ENCODE results near the gene TMC3.

TMC3 gene

DNA sequence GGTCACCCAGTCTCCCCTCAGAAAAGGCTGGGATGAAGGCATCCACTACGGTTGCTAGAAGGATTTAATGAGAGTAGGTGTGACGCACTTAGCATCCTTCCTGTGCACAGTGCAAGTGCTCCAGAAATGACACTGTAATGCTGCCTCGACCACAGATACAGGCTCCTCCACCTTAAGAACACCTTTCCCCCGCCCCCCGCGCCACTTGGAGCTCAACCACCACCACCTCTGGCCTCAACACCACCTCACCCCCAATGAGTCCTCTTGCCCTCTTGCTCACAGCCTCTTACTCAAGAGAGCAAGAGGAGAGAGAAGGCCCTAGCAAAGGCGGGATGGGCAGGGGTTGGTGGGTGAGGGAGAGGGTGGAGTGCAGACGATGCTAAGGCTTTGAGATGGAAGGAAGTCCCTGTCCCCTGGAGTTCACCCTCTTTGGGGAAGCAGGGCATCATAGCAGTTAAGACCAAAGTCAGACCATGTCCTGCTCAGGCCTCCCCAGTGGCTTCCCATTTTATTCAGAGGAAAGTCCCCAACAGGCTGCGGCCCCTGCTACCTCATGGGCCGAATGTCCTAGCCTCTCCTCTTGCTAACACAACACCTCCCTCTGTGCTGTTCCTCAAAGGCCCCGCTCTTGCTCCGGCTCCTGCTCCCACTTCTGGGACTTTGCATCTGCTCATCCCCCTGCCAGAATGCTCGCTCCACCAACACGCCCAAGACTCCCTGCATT, 58.4 kb downstream of the TMC3 start:
- H3K4me3 ChIP-seq (ENCODE audit: low read length): no peak overlapping the region
- no peaks in the 10 kb centered on the region for H3K9me3 ChIP-seq (ENCODE audit: insufficient read depth, low read depth, low read length)
- H3K36me3 ChIP-seq (ENCODE audit: insufficient read depth, low read depth, low read length): peaks cover 38% of the 10 kb centered on the region; the same call in 1 of the 2 replicates
- H3K4me1 ChIP-seq (ENCODE audit: insufficient read depth, low read length): no peaks in the 10 kb centered on the region
- H3K27ac ChIP-seq (ENCODE audit: low read length): no peak overlapping the region
- no peaks in the 10 kb centered on the region for H3K27me3 ChIP-seq (ENCODE audit: insufficient read depth, low read length)
- H3K9ac ChIP-seq (ENCODE audit: low read depth, low read length): no peak overlapping the region

- H3K4me1 ChIP-seq (ENCODE audit: insufficient read depth, low read length): no peaks in the 10 kb centered on the region
- H3K36me3 ChIP-seq (ENCODE audit: insufficient read depth, low read depth, low read length): peaks cover 33% of the 10 kb centered on the region; the same call in 1 of the 2 replicates
- no peak overlapping the region for H3K27ac ChIP-seq (ENCODE audit: low read length)
Observed at GRCh38 chr15:81314378-81314777, 59.6 kb downstream of the TMC3 start.

GRCh38 chr15:81313686-81314085, 60.3 kb downstream of the TMC3 start:
- H3K9me3 ChIP-seq (ENCODE audit: insufficient read depth, low read depth, low read length): no peaks in the 10 kb centered on the region
- H3K27ac ChIP-seq (ENCODE audit: low read length): no peak overlapping the region
- peaks cover 33% of the 10 kb centered on the region; the same call in 1 of the 2 replicates for H3K36me3 ChIP-seq (ENCODE audit: insufficient read depth, low read depth, low read length)
- no peak overlapping the region for H3K4me3 ChIP-seq (ENCODE audit: low read length)
- H3K9ac ChIP-seq (ENCODE audit: low read depth, low read length): no peak overlapping the region
- H3K4me1 ChIP-seq (ENCODE audit: insufficient read depth, low read length): no peaks in the 10 kb centered on the region
- no peaks in the 10 kb centered on the region for H3K27me3 ChIP-seq (ENCODE audit: insufficient read depth, low read length)

More at GRCh38 chr15:81314378-81314777, 59.6 kb downstream of the TMC3 start:
- Histone ChIP-seq H3K9ac (ENCODE audit: low read depth, low read length) (no peak overlapping the region), H3K9me3 (ENCODE audit: insufficient read depth, low read depth, low read length) (no peaks in the 10 kb centered on the region), H3K4me3 (ENCODE audit: low read length) (no peak overlapping the region), H3K27me3 (ENCODE audit: insufficient read depth, low read length) (no peaks in the 10 kb centered on the region)

GRCh38 chr15:81312790-81313543, 61.0 kb downstream of the TMC3 start:
- Histone ChIP-seq H3K9me3 (ENCODE audit: insufficient read depth, low read depth, low read length) (no peaks in the 10 kb centered on the region), H3K27ac (ENCODE audit: low read length) (no peak overlapping the region), H3K27me3 (ENCODE audit: insufficient read depth, low read length) (no peaks in the 10 kb centered on the region), H3K4me3 (ENCODE audit: low read length) (no peak overlapping the region), H3K36me3 (ENCODE audit: insufficient read depth, low read depth, low read length) (peaks cover 33% of the 10 kb centered on the region; the same call in 1 of the 2 replicates), H3K9ac (ENCODE audit: low read depth, low read length) (no peak overlapping the region), H3K4me1 (ENCODE audit: insufficient read depth, low read length) (no peaks in the 10 kb centered on the region)

DNA sequence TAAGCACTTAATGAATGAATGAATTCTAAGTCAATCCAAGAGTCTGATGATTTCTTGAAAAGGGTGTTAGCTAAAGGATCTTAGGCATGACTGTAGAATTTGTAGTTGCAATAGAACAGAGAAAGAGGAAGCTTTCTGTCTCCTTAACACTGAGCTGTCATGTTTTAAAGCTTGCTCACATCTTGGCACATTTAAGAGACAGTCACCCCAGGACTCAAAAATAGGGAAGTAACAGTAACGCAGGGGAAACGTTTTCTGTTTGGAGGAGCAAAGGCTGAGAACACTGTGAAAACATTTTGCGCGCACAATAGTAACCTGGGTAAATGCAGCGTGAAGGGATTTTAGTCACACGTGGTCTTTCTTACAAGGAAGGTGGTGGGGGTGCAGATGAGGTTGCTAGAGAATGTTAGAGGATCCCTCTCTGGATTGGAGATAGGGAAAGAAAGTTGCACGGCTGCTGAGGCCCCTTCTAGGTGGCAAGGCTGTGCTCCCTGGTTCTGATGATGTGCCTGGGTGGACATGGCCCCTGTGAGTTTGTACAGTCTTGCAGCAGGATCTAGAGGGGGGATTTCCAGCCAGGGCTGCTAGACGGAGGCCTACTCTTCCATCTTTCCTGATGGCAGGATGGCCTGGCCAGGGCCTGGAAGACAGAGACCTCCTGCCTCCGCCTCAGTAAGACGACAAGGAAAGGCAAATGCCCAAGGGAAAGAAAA, 62.1 kb downstream of the TMC3 start:
- peaks cover 25% of the 10 kb centered on the region; the same call in 1 of the 2 replicates for H3K36me3 ChIP-seq (ENCODE audit: insufficient read depth, low read depth, low read length)
- no peak overlapping the region for H3K27ac ChIP-seq (ENCODE audit: low read length)
- no peak overlapping the region for H3K9ac ChIP-seq (ENCODE audit: low read depth, low read length)

DNA sequence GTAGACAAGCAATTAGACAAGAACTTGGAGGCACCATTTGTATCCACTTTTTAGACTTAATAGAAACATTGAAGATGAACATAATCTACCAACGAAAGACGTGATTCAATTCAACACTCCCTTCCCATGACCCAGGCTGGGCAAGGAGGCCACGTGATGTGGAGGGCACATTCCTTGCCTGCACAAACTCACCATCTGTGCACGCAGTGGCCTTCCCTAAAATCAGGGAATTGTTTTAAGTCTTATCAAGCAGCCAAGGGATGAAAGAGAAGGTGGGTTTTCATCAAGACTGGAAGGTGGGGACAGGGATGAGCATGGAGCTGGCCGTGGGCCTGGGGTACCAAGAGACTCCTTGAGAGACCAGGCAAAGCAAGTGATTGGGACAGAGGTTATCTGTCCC, 63.5 kb downstream of the TMC3 start:
- Histone ChIP-seq H3K36me3 (ENCODE audit: insufficient read depth, low read depth, low read length) (0 out of 2 replicates have a peak, but pooled peaks cover 18% of the 10 kb centered on the region), H3K27me3 (ENCODE audit: insufficient read depth, low read length) (no peaks in the 10 kb centered on the region), H3K9me3 (ENCODE audit: insufficient read depth, low read depth, low read length) (no peaks in the 10 kb centered on the region), H3K4me3 (ENCODE audit: low read length) (no peak overlapping the region), H3K27ac (ENCODE audit: low read length) (no peak overlapping the region), H3K9ac (ENCODE audit: low read depth, low read length) (no peak overlapping the region), H3K4me1 (ENCODE audit: insufficient read depth, low read length) (no peaks in the 10 kb centered on the region)

More for the DNA sequence above, 62.1 kb downstream of the TMC3 start:
- Histone ChIP-seq H3K9me3 (ENCODE audit: insufficient read depth, low read depth, low read length) (no peaks in the 10 kb centered on the region), H3K4me3 (ENCODE audit: low read length) (no peak overlapping the region), H3K27me3 (ENCODE audit: insufficient read depth, low read length) (no peaks in the 10 kb centered on the region), H3K4me1 (ENCODE audit: insufficient read depth, low read length) (no peaks in the 10 kb centered on the region)

DNA sequence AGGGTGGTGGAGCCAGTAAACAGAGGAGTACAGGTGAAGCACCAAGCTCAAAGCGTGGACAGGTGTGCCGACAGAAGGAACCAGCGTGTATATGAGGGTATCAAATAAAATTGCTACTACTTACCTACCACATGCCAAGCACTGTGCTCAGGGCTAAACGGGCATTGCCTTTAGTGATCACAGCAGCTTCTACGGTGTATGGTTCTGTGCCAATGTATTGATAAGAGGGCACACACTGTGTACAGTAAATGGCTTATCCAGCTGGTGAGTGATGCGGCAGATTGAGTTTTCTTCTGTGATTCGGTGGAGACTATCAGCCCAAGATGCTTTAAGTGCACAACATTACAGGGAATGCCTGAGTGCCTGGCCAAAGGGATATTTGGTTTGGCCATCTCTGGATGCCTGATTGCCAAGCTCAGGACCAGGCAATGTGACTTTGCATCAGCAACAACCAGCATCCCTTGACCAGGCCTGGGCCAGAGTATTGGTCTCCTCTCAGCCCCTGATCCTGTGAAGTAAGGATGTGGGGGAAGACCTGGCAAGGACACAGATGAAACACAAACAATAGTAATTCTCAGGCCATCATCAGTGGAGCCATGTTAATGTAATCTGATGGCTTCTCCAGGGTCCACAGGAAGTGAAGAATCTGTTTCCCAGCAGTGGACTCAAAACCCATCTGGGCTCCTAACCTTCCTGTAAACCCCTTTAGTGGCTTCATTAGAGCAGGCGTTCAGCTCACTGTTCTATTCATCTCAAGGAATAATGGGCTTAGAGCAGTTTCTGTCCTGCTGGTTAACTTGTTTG, 64.2 kb downstream of the TMC3 start:
- Histone ChIP-seq H3K36me3 (ENCODE audit: insufficient read depth, low read depth, low read length) (0 out of 2 replicates have a peak, but pooled peaks cover 18% of the 10 kb centered on the region), H3K27ac (ENCODE audit: low read length) (no peak overlapping the region)

GRCh38 chr15:81308260-81308659, 65.8 kb downstream of the TMC3 start:
- Histone ChIP-seq H3K4me1 (ENCODE audit: insufficient read depth, low read length) (peaks cover 16% of the 10 kb centered on the region), H3K9me3 (ENCODE audit: insufficient read depth, low read depth, low read length) (no peaks in the 10 kb centered on the region), H3K9ac (ENCODE audit: low read depth, low read length) (no peak overlapping the region), H3K4me3 (ENCODE audit: low read length) (no peak overlapping the region), H3K36me3 (ENCODE audit: insufficient read depth, low read depth, low read length) (0 out of 2 replicates have a peak, but pooled peaks cover 18% of the 10 kb centered on the region), H3K27me3 (ENCODE audit: insufficient read depth, low read length) (no peaks in the 10 kb centered on the region), H3K27ac (ENCODE audit: low read length) (no peak overlapping the region)

More for the DNA sequence above, 64.2 kb downstream of the TMC3 start:
- H3K9me3 ChIP-seq (ENCODE audit: insufficient read depth, low read depth, low read length): no peaks in the 10 kb centered on the region
- no peak overlapping the region for H3K9ac ChIP-seq (ENCODE audit: low read depth, low read length)
- peaks cover 2% of the 10 kb centered on the region; the same call in 1 of the 2 replicates for H3K4me1 ChIP-seq (ENCODE audit: insufficient read depth, low read length)
- H3K4me3 ChIP-seq (ENCODE audit: low read length): no peak overlapping the region
- no peaks in the 10 kb centered on the region for H3K27me3 ChIP-seq (ENCODE audit: insufficient read depth, low read length)

DNA sequence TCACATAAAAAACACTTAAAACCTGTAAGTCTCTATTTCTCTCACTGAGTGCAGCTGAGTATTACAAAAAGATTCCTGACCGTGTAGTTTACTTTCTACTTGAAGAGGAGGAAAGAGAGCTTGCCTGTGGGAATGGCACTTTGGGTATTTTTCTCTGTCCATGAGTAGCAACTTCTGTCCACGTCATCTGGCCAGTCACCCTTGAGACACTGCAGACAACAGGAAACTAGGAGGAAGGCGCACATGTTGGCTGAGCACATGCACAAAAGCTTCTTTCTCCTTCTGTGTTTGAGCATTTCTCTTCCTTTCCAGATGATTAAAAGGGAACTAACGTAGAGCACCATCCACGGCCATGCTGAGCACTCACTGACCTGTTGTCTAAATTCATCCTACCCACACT, 69.8 kb downstream of the TMC3 start:
- Histone ChIP-seq H3K9me3 (ENCODE audit: insufficient read depth, low read depth, low read length) (no peaks in the 10 kb centered on the region), H3K27ac (ENCODE audit: low read length) (no peak overlapping the region), H3K9ac (ENCODE audit: low read depth, low read length) (no peak overlapping the region), H3K36me3 (ENCODE audit: insufficient read depth, low read depth, low read length) (no peaks in the 10 kb centered on the region), H3K4me1 (ENCODE audit: insufficient read depth, low read length) (peaks cover 21% of the 10 kb centered on the region), H3K27me3 (ENCODE audit: insufficient read depth, low read length) (no peaks in the 10 kb centered on the region), H3K4me3 (ENCODE audit: low read length) (no peak overlapping the region)

DNA sequence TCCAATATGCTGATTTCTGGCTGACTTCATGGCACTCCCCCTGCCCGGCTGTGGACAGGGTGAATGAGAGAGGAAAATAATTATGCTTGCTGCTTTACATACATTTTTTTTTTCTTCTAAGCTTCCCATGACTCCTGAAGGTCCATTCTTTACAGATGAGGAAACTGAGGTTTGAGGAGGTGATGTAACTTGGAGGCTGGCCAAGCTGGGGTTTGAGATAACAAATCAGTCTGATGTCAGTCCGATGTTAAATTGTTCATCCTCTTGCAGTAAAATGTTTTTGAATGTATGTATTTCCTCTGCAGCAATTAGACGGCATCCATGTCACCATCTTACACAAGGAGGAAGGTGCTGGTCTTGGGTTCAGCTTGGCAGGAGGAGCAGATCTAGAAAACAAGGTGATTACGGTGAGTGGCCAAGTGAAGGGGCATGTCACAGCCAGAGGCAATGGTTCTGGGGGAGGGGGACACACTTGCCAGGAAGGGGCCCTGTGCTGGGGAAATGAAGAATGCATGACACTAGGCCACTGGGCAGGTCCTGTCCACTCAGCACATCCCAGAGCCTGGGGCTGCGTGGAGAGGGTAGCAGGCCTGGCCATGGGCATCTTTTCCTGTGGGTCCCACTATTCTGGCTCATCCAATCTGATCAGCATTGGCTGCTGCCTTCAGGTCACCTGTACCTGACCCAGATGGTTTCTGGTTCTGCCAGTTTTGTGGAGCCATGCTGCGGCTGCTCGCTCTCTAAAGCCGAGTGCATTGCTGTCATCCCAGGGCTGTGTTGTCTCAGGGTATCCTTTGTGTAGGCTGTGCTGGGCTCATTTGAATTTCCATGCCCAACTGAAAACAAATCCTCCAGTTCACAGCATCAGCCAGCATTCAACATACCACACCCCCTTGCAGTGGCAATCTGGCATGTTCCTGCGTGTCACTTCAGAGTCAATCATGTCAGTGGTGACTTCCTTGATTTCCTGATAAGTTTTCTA, 70.5 kb downstream of the TMC3 start:
- no peaks in the 10 kb centered on the region for H3K27me3 ChIP-seq (ENCODE audit: insufficient read depth, low read length)
- no peak overlapping the region for H3K27ac ChIP-seq (ENCODE audit: low read length)
- H3K36me3 ChIP-seq (ENCODE audit: insufficient read depth, low read depth, low read length): no peaks in the 10 kb centered on the region
- H3K4me3 ChIP-seq (ENCODE audit: low read length): peak overlapping the region; percentile 13; the same call in 1 of the 2 replicates
- H3K9me3 ChIP-seq (ENCODE audit: insufficient read depth, low read depth, low read length): no peaks in the 10 kb centered on the region
- no peak overlapping the region for H3K9ac ChIP-seq (ENCODE audit: low read depth, low read length)
- peaks cover 21% of the 10 kb centered on the region for H3K4me1 ChIP-seq (ENCODE audit: insufficient read depth, low read length)
